GM19372 (cell line): ENCODE results near the gene RIGI.
"Not testable (repeated sequence)": the region's sequence is repeated elsewhere in the genome, so short reads cannot be mapped to it uniquely, and the experiment has no call there.

Source experiments
- ATAC-seq: cut with Tn5 transposase; IDR thresholded peaks from one replicate; pipeline ENCODE4 v1.9.1; 2021; ENCODE audit warnings: mild to moderate bottlenecking, low read depth, moderate library complexity; ENCODE audit not compliant: unreplicated experiment

Gene RIGI

DNA sequence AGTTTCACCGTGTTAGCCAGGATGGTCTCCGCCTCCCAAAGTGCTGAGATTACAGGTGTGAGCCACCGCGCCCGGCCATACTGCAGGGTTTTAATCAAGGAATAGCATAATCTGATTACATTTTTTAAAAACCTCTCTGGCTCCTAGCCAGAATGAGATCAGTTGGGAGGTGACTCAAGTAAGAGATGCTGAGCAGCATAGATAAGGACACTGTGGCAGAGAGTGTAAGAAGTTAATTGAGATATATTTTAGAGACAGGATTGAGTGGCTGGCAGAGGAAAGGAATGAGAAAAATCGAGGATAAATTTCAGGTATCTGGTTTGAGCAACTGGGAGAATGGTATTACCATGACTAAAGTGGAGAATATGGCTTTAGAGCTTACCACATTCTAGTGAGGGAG is 7.3 kb upstream of the RIGI start:
- no peak for ATAC-seq

DNA sequence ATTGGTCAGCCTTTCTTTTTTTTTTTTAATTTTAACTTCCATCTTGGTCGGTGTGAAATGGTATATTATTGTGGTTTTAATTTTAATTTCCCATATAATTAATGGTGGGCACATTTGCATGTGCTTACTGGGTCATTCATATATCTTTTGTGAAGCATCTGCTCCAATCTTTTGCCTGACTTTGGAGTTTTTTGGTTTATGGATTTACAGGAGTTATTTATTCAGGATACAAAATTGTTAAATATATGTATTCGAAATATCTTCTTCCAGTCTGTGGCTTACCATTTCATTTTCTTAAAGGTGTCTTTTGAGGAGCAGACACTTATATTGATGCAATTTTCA is 682 bp upstream of the RIGI start:
- no peak for ATAC-seq

DNA sequence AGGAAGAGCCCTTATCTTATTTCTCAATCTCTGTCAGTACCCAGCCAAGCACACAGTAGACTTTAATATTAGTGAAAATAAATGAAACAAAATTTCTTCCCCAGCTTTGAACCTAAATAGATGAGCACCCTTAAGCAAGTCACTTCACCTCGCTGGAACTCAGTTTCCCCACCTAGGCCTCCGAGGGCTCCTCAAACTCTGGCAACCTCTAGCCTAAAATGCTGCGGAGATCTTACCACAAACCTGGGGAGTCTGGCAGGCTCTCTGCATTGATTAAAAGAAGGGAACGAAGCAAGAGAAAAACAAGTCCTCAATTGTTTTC is 326 bp downstream of the RIGI start:
- ATAC-seq = peak; percentile 6

DNA sequence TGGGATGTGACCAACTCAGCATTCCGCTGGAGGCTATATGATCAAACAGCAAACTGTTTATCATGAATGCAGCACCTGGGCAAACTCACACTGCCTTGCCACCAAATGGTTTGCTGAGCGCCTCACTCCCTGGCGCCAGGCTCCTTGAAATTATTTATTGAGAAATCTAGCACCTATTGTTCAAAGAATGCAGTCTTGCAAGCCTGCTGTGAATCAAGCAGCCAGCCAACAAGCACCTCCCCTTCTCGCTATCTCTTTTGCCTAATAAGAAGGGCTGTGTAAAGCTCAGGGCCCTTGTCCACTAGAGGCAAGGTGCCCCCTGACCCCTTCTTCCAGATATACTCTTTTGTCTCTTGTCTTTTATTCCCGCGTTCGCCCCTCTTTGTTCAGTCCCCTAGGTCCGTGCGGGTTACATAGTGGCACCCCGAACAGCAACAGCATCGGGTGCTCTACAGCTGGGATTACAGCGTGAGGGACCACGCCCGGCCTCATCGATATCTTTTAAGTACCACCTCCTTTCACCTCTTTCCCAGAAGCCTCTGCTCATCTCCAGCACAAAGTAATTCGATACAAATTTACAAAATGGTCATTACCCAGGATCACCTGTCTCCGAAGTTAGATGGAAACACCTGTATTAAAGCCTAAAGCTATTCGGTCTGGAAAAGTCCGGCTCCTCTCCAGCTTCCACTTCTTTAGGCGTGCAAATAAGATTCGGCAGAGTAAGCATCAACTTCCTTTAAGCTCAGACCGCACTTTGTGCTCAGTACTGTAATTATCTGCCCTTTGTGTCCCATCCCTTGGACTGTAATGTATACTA is 896 bp downstream of the RIGI start:
- ATAC-seq = peak; percentile 37

DNA sequence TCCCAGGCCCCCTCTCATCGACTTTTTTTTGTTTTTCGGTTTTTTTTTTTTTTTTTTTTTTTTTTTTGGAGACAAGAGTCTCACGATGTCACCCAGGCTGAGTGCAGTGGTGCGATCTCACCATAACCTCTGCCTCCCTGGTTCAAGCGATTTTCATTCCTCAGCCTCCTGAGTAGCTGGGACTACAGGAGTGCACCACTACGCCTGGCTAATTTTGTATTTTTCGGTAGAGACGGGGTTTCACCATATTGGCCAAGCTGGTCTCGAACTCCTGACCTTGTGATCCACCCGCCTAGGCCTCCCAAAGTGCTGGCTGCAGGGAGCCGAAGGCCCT is 1.5 kb downstream of the RIGI start:
- not testable (repeated sequence) for ATAC-seq

DNA sequence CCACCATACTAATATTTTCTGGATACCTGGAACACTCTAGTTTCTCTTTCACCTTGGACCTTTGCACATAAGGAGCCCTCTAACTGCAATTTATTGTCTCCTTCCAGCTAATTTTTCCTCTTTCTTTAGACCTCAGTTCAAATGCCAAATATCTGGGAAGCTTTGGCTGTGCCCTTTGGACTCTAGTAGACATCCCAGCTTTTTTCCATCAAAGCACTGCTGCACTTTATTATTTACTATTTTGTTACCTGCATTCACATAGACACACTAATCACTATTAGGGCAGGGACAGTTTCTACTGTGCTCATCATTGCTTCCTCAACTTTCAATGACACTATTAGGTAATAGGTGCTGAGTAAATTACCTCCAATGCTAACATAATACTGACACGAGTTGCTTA is 2.1 kb downstream of the RIGI start:
- ATAC-seq = no peak

DNA sequence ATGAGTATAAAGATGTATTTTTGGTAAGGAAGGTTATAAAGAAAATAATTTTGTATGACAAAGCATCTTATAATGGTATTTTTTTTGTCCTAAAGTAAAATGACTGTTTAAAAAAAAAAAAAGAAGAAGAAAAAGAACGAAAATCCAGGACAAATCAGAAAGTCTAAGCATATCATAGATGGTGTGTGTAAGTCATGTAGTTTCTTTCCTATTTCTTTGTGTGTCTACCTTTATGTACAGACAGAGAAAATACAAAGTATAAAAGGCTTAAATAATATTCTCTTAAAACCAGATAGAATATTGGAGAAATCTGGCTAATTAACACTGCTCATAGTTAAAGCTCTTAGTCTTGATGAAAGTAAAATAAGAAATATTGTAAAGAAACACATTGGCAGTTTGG is 7.7 kb downstream of the RIGI start:
- ATAC-seq = no peak

DNA sequence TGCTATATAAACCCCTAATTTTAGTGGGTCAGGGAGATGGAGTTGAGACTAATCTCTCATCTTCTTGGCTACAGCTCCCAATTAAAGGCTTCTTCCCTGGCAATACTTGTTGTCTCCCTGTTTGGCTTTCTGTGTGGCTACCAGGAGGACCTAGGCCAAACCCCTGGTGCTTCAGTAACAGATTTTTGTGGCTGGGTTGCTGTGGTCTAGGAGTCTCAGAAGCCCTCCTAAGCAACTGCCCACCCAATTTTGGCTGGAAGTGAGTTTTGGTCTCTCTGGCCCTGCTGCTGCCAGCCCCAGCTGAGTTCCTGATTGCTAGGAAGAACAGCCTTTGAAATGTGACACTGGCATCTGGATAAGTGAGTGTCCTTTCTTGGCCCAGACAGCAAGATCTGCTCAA is 9.8 kb downstream of the RIGI start:
- no peak for ATAC-seq

DNA sequence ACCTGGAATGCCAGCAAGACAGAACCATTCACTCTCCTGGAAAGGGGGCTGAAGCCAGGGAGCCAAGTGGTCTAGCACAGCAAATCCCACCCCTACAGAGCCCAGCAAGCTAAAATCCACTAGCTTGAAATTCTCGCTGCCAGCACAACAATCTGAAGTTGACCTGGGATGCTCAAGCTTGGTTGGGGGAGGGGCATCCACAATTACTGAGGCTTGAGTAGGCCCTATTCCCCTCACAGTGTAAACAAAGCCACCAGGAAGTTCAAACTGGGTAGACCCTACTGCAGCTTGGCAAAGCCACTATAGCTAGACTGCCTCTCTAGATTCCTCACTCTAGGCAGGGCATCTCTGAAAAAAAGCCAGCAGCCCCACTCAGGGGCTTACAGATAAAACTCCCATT is 17.3 kb downstream of the RIGI start:
- ATAC-seq = no peak

DNA sequence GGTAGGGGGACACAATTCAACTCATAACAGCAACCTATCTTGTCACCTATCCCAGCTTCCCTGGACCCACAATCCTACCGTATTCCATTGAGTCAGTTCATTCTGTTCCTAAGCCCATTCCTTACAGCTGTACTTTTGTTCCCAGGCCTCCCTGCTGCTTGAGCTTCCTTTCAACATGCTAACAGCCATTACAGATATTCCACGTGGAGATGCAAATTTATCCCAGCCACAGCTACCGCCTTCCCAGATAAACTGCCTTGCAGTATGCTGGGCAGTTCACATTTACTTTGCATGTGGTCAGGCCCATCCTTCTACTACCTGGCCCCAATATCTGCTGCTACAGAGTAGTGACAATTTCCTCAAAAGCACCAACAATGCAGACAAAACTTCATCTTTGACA is 23.0 kb downstream of the RIGI start:
- no peak for ATAC-seq

DNA sequence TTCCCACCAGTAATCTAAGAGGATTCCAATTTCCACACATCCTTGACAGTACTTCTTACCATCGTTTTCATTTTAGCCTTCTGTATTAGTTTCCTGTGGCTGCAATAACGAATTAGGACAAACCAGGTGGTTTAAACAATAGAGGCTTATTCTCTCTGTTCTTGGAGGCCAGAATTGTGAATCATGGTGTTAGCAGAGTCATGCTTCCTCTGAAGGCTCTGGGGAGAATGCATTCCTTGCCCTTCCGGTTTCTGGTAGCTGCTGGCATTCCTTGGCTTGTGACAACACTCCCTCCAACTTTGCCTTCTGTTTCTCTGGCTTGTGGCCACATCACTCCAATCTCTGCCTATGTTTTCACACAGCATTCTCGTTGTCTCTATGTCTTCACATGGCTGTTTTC is 23.5 kb downstream of the RIGI start:
- no peak for ATAC-seq

DNA sequence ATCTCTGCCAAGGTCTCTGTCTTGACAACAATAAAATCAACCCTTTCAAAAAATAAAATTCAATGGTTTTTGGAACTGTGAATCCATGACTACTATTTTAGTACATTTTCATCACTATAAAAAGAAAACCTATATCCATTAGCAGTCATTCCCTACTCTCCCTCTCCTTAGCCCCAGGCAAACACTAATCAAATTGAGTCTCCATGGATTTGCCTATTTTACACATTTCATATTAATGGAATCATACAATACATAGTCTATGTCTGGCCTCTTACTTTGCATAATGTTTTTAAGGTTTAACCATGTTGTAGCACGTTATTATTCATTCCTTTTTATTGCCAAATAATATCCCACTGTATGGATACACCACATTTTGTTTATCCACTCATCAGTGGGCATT is 24.1 kb downstream of the RIGI start:
- no peak for ATAC-seq

DNA sequence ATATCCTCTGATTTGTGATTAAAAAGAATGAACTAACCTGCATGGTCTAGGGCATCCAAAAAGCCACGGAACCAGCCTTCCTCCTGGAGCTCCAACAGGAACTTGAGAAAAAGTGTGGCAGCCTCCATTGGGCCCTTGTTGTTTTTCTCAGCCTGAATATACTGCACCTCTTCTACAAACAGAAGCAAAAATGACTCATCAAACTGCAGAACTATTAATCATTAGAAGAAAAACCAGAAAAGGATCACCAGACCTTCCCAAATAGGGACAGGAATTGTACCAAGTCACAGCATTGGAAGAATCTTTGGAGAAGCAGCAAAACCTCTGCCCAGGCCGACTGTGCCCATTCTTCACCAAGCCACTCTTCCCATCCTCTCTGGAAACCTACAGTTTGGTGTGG is 25.2 kb downstream of the RIGI start:
- no peak for ATAC-seq

DNA sequence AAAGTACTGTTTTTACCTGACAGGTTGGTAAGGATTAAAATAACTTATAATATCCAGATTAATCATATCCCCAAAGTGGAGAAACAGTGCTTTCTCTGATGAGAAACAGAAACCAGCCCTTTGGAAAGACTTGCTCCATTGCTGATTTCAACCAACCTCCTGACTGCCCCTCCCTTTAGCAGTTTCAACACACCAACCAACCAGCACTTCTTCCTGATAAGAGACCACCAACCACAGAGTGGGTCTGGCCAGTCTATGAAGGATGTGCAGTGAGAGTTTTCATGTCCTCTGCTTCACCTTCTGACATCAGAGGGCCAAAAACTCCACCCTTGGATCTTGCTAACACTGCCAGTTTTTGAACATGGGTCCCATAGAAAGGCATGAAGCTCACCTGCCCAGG is 28.1 kb downstream of the RIGI start:
- no peak for ATAC-seq

DNA sequence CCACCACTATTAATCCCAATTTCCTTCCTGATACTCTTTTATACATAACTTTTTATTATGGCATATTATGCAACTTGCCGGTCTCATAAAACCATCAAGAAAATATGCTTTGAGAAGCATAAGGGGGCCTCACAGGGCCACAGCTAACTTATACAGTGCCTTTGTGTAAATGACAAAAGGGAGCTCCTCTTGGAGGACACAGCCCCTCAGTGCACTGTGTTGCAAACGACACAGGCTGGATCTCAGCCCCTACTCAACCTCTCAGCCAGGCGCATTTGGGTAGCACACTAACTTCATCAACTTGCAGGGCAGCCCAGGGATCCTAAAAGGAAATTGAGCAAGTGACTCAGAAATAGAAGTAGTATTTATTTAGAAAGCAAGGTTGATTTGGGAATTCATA is 35.4 kb downstream of the RIGI start:
- ATAC-seq = no peak

DNA sequence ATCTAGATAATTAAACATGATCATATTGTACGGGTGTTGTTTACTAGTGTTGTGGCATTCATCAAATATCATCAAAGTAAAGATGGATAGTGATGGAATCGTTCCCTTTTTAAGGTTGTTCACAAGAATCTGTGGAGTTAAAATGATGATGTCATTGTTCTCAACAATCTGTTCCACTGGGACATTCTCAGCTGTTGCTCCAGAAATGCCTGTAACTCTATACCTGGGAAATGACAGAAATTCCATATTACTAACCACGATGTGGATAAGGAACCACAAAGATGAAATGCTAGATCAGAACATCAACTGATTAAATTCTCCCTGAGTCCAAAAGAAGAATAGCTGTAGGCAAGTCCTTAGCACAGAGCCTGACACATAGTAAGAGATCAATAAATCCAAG is 38.0 kb downstream of the RIGI start:
- no peak for ATAC-seq

DNA sequence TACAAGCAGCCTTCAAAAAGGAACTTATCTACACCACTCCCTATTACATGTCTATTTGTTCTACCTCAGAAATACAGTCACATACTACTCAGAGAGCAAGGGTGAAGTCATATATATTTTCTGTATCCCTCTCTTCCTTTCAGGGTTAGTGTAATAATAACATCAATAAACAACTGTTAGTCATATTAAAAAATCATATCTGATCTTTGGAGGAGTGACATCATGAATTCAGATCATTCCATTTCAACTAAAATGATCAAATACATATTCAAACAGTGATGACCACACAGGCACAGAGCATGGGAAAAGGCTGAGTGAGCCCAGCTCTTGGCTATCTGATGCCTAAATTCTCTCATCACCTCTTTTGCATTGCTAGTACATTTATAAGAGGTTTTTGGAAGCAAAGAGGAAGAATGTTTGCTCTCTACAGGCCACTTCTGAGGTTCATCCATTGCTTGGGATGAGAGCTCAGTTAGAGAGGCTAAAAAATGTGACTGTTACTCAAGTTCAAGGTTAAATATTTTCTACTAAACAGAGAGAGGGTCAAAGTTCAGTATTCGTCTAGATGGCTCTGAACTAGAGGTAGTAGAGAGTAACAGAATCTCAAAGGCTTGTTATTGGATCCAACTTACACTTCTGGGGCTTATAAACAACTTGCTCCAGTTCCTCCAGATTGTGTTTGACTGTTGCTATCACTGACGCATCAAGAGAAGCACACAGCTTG is 39.0 kb downstream of the RIGI start:
- ATAC-seq = no peak

DNA sequence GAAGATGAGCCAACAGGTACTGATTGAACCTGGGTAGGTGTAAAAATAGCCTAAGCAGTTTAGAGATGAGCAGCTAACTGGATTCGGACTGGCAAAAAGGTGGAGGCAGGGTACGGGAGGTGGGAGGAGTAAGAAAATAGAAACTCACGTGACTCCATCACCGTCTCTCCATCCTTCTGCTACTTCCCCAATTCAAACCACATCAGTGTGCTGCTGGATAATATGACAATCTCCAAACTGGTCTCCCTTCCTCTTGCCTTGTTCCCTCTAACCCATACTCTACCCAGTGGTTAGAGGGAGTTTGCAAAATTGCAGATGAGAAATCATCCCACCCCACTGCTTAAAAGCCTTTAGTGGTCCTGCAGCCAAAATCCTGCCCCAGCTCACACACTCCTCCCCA is 42.7 kb downstream of the RIGI start:
- no peak for ATAC-seq
